Pons (tissue), 1 donor: Measurements from ENCODE around the gene ERCC2.
"Not testable (repeated sequence)": the region's sequence is repeated elsewhere in the genome, so short reads cannot be mapped to it uniquely, and the experiment has no call there.

Experiments
- DNase-seq: peaks from one replicate; pipeline ENCODE4 v3.0.0-alpha.2; 2016; ENCODE audit warnings: low spot score

Gene ERCC2

DNA sequence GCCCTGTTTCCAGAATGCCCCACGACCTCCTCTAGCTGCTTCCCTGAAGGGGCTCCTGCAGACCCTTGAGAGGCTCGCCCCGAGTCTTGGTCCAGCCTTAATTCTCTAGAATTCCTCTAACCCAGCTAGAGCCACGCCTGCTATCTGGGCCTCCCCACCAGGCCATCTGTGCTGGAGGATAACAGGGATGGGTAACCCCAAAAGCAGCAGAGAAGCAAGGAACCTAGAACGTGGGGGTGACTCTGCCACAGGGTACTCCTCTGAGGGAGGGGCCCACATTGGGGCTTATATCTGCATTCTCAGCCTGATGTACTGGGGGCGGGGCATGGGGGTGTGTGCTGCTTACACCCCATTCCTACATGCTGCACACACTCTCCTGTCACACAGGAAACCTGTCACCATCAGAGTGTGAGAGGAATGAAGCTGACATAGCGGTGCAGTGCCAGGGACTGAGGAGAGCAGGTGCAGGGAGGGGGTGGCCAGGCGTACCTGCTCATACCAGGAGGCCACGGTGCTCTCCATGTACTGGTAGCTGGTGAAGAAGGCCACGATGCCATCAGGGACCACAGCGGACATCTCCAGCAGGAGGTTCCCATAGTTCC lies 16.0 kb downstream of the ERCC2 start:
- DNase-seq = no peak

- DNase-seq = no peak
Measured at GRCh38 chr19:45352914-45353796, 17.2 kb downstream of the ERCC2 start.

- DNase-seq = no peak
Measured at GRCh38 chr19:45352471-45352870, 17.9 kb downstream of the ERCC2 start.

DNA sequence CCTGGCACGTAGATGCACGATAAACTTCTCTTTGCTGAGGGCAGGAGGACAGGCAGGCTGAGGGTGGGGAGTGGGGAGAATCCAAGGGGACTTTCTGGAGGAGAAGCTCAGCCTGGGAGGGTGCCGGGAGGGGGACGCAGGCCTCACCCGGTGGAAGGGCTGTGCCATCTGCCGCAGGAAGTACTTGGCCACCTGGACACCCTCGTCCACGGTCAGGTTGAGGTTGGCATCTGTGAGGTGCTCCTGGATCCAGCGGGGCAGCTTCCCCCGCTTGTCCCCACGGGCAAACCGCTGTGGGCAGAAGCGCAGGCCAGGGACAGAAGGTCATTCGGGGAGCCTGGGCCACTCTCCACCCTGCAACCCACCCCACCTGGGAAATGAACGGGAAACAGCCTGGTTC lies 18.3 kb downstream of the ERCC2 start:
- DNase-seq = no peak

DNA sequence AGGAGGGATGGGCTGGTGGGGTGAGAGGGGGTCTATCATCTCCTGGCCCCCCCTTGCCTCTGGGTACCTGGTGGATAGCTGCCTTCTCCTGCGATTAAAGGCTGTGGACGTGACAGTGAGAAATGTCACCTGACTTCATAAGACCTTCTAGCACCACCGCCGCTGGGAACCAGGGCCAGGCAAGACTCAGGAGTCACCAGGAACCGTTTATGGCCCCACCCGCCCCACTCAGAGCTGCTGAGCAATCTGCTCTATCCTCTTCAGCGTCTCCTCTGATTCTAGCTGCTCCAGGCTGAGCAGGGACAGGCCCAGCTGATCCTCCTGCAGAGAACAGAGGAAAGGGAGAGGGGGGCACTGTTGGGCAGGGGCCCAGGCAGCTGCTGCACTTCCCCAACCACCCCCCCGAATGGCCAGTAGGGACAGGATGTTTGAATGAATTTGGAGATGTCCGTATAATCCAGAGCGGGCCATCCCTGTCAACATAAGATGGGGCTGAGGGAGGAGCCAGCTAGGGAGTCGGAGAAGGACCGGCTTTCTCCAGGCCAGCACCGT lies 18.9 kb downstream of the ERCC2 start:
- no peak for DNase-seq

DNA sequence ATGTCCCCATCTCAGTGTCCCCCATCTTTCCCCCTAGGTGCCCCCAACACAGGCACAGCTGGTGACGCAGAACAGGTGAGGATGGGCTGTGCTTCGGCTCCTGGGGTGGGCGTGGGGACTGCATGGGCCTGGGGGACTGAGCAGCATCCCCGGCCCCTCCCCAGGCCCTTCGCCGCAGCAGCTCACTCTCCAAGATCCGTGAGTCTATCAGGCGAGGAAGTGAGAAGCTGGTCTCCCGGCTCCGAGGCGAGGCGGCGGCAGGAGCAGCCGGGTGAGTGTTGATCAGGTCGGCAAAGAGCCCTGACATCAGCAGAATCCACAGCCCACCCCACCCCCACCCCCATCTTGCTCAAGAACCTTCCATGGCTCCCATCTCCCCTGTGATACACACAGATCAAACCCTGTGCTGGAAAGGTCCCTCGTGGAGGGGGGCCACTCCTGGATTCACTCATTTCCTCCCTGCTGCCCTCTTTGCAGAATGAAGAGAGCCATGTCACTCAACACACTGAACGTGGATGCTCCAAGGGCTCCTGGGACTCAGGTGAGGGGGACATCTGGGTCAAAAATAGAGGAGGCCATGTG lies 19.8 kb downstream of the ERCC2 start:
- no peak for DNase-seq

DNA sequence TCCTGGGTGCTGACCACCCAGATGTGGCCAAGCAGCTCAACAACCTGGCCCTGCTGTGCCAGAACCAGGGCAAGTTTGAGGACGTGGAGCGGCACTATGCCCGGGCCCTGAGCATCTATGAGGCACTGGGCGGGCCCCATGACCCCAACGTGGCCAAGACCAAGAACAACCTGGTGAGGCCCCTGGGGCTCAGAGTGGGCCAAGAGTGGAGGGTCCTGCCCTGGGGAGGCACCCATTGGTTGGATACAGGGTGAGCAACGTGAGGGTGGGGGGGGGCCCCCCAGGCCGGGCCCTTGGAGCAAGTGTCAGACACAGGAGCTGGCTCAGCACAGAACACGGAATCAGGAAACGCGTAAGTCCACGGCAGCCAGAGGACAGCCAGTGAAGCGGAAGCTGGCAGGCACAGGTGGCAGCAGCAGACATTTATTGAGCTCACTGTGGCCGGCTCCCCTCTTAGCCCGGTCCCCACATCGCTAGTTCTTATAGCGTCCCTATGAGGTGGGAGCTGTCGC lies 20.9 kb downstream of the ERCC2 start:
- DNase-seq = no peak

- no peak for DNase-seq
Measured at GRCh38 chr19:45349126-45349415, 21.3 kb downstream of the ERCC2 start.

- DNase-seq = no peak
Measured at GRCh38 chr19:45348367-45349125, 21.8 kb downstream of the ERCC2 start.

DNA sequence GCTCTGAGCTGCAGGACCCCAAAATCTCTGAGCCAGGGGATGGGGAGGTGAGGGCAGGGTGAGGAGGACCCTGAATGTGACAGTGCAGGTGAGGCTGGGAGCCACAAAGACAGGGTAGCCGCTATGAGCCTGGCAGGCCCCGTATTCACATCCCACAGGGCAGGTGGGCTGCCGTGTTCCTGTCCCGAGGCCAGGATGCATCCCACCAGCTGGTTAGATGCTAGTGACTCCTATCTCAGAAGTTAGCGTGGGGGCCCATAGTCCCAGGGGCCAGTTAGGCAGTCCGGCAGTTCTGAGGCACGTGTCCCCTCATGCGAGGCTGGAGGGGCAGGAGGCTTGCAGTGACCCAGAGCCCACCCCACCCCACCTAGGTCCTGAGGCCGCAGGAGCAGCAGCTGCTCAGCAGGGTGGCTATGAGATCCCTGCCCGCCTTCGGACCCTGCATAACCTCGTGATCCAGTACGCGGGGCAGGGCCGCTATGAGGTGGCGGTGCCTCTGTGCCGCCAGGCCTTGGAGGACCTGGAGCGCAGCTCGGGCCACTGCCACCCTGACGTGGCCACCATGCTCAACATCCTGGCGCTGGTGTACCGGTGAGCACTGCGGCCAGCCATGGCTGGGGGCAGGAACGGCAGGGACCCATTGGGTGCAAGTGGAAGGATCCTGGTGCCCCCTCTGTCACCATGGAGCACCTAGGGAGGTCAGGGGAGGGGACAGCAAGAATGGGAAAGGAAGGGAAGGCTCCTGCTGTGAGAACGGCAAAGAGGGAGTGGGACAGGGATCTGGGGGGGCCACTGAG lies 22.6 kb downstream of the ERCC2 start:
- no peak for DNase-seq

GRCh38 chr19:45346449-45346848 lies 23.9 kb downstream of the ERCC2 start:
- DNase-seq = no peak

DNA sequence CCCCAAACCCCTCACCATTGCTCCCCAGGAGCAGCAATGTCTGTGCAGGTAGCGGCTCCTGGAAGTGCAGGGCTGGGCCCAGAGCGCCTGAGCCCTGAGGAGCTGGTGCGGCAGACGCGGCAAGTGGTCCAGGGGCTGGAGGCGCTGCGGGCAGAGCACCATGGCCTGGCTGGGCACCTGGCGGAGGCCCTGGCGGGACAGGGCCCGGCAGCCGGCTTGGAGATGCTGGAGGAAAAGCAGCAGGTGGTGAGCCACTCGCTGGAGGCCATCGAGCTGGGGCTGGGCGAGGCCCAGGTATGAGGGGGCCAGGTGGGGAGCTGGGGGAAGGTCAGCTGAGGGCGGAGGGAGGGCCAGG lies 24.9 kb downstream of the ERCC2 start:
- no peak for DNase-seq

DNA sequence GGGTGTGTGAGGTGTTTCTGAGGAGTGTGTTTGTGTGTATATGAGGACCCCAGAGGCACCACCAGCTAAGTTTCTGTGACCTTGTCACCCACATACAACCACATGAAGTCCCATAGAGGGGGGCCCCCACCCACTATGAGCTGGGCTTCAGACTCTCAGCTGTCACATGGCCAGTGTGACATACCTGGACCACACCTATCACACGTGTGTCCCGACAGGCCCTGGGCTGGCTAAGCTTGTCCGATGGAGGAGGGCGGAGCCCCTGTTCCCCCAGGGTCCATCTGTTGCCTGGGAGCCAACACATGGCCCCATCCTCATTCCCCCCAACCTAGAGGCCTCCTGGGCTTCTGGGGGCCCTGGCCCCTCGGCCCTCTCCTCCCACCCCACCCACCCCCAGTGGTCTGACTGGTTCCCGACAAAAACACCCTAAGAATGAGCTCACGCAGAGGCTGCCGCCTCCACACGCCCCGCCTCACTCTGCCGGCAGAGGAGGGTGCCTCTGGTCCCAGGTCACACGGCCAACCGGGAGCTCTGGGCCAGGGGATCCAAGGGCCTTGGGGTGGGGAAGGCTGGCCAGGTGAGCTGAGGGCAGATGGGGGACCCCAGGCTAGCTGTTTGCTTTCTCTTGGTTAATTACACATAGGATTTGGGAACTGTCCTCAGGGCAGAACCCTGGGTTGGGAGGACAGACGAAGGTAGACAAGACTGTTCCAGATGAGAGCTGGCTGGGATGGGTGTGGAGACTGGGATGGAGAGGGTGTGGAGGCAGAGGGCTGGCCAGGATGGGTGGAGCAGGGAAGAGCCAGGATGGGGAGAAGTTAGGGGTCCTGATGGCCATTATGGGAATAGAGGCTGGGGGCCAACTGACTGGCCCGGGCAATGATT lies 25.5 kb downstream of the ERCC2 start:
- no peak for DNase-seq

DNA sequence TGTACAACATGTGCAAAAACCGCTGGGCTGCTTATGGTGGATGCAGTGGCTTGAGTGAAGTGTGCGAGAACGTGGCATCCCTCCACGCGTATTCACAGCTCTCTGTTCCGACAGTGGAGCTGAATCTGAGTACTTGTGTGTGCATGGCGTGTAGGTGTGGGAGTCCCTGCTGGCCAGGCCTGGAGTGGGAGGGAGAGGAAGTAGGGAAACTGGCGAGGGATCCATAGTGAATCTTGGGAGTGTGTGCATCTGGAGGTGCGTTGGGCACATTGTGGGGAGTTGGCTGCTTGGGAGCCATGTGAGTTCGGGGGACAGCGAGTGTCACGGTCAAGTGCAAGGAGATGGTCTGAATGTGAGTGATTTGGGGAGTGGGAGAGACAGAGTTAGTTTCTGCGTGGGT lies 27.5 kb downstream of the ERCC2 start:
- no peak for DNase-seq

GRCh38 chr19:45340899-45341453 lies 29.4 kb downstream of the ERCC2 start:
- no peak for DNase-seq

GRCh38 chr19:45340232-45340898 lies 30.0 kb downstream of the ERCC2 start, which contains the start of gene KLC3:
Gene KLC3 (plus strand): TSS chr19:45340750. CDS start chr19:45345542, 4,792 bp downstream.
- DNase-seq = no peak

GRCh38 chr19:45339629-45340028 lies 30.7 kb downstream of the ERCC2 start:
- no peak for DNase-seq

DNA sequence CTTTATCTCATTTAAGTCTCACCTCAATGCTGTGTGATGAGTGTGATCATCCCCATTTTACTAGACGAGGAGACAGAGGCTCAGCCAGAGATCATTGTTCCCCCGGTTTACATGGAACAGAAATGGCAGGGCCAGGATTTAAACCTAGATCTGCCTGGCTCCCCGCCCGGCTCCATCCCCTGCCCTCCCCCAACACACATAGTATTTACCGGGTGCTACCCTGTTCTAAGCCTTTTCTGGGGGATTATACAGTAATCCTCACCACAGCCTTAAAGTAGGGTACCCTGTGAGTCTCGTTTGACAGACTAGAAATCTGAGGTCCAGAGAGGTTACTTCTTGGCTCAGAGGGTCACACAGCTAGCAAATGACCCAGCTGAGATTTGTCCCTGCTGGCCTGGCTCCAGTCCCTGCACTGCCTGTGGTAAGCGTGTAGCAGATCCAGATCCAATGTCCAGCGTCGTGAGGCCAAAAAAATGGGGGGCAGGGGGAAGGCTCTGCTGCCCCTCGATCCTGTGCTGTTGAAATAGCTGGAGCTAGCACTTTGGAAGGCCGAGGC lies 33.6 kb downstream of the ERCC2 start:
- DNase-seq = no peak

DNA sequence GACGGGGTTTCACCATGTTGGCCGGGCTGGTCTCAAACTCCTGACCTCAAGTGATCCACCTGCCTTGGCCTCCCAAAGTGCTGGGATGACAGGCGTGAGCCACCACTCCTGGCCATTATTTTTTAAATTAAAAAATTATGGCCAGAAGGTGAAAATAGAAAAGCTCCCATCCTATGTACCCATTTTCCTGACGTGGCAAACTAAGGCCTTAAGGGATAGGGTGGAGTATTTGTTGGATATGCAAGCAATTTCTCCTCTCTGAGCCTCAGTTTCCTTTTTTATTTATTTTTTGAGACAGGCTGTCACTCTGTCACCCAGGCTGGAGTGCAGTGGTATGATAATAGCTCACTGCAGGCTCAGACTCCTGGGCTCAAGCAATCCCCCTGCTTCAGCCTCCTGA lies 35.5 kb downstream of the ERCC2 start:
- DNase-seq = not testable (repeated sequence)
